Stimulated activated CD4-positive, alpha-beta T cell treated with anti-CD3 and anti-CD28 coated beads, Interleukin-4, amount 100 ng/mL, for 1 hour (primary cell): ENCODE results near the gene GULP1.

ENCODE experiments used
- DNase-seq: peaks from one replicate; pipeline ENCODE4 v3.0.0-alpha.2; 2020

Gene GULP1

DNA sequence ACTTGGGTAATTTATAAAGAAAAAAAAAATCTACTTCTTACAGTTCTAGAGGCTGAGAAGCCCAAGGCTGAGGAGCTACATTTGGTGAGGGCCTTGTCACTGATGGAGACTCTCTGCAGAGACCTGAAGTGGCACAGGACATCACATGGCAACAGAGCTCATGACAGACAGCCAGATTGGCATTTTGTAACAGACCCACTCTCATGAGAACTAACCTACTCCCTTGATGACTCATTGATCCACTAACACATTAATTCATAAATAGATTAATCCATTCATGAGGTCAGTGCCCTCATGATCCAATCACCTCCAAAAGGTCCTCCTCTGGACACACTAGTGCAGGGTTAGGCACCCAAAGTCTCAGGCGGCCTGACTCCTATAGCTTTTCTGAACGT is 318.4 kb downstream of the GULP1 start:
- DNase-seq, result no peak

- no peak for DNase-seq
Observed at GRCh38 chr2:188610827-188611226, 319.2 kb downstream of the GULP1 start.

GRCh38 chr2:188619146-188619545 is 327.5 kb downstream of the GULP1 start:
- no peak for DNase-seq

- no peak for DNase-seq
Observed at GRCh38 chr2:188620916-188621315, 329.2 kb downstream of the GULP1 start.

- no peak for DNase-seq
Observed at GRCh38 chr2:188622601-188623260, 331.1 kb downstream of the GULP1 start.

DNA sequence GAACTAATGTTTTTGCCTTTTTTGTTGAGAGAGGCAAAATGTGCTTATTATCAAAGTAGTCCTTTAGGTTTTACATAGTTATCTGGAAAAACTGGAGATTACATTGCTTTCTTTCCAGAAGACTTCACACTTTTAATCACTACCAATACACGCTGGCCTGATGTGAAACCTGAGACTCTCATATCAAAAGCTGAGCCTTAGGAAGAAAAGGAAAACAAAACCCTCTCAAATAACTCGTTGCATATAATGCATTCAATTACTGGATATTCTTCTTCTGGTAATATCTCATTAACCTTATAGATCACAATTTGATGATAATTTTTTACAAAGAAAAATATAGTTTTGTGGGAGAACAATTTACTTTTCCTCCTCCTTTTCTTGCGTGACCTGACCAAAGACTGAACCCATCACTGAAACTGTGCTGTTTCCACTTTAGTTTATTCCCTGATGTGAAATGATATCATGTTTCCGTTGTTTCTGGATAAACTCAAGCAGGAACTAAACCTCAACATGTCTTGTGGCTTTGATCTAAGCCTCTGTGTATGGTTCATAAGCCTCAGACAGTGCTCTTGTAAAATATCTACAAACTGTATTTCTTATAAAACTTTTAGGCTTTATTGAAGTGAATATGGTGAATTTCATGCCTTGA is 332.4 kb downstream of the GULP1 start:
- no peak for DNase-seq

DNA sequence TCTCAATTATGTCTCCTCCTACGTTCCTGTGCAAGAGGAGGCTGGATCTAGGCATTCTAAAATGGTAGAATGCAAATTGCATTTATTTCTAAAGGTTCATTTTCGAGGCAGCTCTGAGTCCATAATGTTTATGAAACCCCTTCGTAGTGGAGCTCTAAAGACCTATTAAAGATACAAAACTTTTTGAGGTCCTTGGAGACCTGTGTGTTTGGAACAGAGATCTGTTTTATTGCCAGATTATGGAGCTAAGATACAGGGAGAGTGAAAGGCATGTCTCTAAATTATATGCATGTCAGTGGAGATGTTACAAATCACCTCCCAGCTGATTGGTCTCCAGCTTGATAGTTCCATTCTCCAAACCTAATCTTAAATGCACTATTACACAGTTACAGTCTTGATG is 335.8 kb downstream of the GULP1 start:
- DNase-seq, result no peak

DNA sequence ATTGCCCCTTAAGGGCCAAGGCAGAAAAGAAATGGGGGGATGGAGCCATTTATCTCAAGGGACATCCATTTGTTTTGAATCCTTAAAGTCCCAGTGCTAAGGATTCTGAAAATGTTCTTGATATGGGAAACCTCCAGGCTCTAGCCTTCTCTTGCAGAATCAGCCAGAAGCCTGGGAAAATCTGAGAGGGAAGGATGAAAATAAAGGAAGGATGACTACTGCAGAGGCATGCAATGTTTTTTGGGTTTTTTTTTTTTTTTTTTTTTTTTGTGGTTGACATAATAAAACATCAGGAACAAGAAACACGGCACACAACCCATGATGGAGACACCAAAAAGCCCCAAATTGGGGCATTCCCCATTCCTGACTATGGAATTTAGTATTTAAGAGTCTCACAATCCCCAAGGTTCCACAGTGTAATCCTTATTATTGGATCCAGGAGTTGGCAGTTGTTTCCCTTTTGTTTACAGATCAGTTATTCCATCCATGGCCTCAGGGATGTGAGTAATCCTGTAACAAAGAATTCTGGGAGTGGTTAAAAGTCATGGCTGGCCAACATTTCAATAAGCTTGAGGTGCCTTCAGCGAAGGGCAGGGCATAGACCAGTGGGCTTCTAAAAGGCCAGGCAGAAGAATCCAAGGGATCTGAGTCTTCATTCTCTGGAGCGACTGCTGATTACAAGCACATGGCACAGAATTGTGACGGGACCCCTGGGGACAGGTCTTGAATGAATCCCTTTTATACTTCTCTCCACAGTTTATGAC is 337.5 kb downstream of the GULP1 start:
- DNase-seq, result no peak

- no peak for DNase-seq
Observed at GRCh38 chr2:188629753-188630527, 338.3 kb downstream of the GULP1 start.

- DNase-seq, result no peak
Observed at GRCh38 chr2:188631037-188631809, 339.5 kb downstream of the GULP1 start.

DNA sequence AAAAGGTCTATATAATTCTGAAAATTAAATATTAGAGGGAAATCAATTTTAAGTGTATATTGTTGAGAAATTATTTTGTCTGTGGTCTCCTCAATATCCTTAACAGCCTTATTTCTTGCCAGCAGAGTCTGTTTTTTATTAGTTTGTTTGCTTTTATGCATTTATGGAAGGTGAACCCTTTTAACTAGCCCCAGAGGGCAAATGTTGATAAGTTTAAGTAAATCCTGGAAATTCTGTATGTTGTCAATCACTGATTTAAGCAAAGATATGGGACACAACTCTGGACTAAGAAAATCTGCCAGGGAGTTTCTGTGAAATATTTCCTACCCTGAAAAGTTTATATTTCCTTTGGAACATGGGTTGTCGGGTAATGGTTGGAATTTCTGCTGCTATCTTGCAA is 343.0 kb downstream of the GULP1 start:
- DNase-seq, result no peak
